ENCODE results near the gene ANKRD12.

DNA sequence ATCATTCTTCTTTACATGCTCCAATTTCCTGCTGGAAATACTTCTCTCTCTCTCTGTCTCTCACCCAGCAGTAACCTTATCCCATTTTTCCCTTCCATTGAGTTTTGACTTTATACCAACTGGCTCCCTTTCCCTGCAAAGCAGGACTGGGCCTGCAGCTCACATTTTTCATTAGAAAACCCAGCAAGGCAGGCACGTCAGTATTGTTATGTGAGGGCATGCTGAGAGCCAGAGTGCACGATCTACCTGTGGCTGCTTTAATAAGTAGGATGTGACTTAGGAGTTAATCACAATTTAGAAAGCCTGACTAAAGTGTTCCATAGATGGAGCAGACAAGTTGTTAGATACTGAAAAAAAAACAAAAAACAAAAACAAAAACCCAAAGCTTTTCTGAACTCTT lies 39.2 kb upstream of the ANKRD12 start:
- no peak for TF ChIP-seq POLR2A (IDR thresholded peaks at IDR 0.05; ENCODE audit: low read depth, low read length)
- no peak for TF ChIP-seq POLR2AphosphoS5 (IDR thresholded peaks at IDR 0.05; ENCODE audit: low read depth, low read length)
- no peak for TF ChIP-seq TAF1 (IDR thresholded peaks at IDR 0.05; ENCODE audit: low read depth, low read length)
- no peak for TF ChIP-seq SPI1 (IDR thresholded peaks at IDR 0.05; ENCODE audit: low read depth, low read length)
